SK-N-SH (cell line): ENCODE measurements around the gene DENND2A. TPM values are rescaled to one million over a fixed set of nuclear protein-coding genes. Genes with fewer than 3 reads are reported as not detected.

Experiments
- CTCF ChIA-PET: fragments of 300-600, 350-600 bp; formaldehyde crosslinking; extraction: SDS; loops from one replicate; lab custom pipeline; 2021; lab: Yijun Ruan, JAX
- POLR2A ChIA-PET: fragments of 350-600 bp; sonication (Branson Sonifier 250); formaldehyde crosslinking; extraction: SDS; loops from one replicate; lab custom pipeline; 2020; ENCODE audit warnings: antibody characterized with exemption, inconsistent platforms; lab: Yijun Ruan, JAX
- DNase-seq: peaks from one replicate; pipeline ENCODE4 v3.0.0; 2012
- H2AFZ ChIP-seq: fragments of 200-600 bp; sonication (generic); 2 replicates; pipeline ENCODE4 v1.8.1; 2016; ENCODE audit warnings: antibody characterized with exemption, mild to moderate bottlenecking, low read depth
- H3F3A ChIP-seq: fragments of 200-600 bp; sonication (generic); replicated peaks from 2 replicates; pipeline ENCODE3; 2016; ENCODE audit warnings: antibody characterized with exemption, mild to moderate bottlenecking; ENCODE audit not compliant: insufficient read depth
- H3K27ac ChIP-seq, 2 experiments: fragments of 200-500 bp in 1 of 2; fragments of 200-600 bp in 1 of 2; sonication (Bioruptor generic) in 1 of 2; sonication (generic), shearing (Covaris generic) in 1 of 2; 2 replicates each; pipeline versions ENCODE4 v1.5.1 to v1.6.1; 2014 to 2016; ENCODE audit warnings: low read depth in 2 of 2, inconsistent platforms in 1 of 2, low read length in 1 of 2, mild to moderate bottlenecking in 1 of 2, mixed read lengths in 1 of 2
- H3K27me3 ChIP-seq: fragments of 200-600 bp; sonication (generic), shearing (Covaris generic); 2 replicates; pipeline ENCODE4 v1.6.1; 2016; ENCODE audit warnings: mixed run types; ENCODE audit not compliant: insufficient read depth
- H3K36me3 ChIP-seq, 2 experiments: fragments of 200-500 bp in 1 of 2; fragments of 200-600 bp in 1 of 2; sonication (Bioruptor generic) in 1 of 2; sonication (generic) in 1 of 2; replicated peaks in 1 of 2; 2 replicates each; pipeline versions ENCODE3 to v1.5.1; 2014 to 2016; ENCODE audit warnings: low read length in 1 of 2, mild to moderate bottlenecking in 1 of 2; ENCODE audit not compliant: insufficient read depth in 2 of 2, control insufficient read depth in 1 of 2
- H3K4me1 ChIP-seq, 2 experiments: fragments of 200-500 bp in 1 of 2; fragments of 200-600 bp in 1 of 2; sonication (Bioruptor generic) in 1 of 2; sonication (generic), shearing (Covaris generic) in 1 of 2; 2 replicates each; pipeline versions ENCODE4 v1.5.1 to v1.6.1; 2014 to 2016; ENCODE audit warnings: low read depth in 1 of 2, low read length in 1 of 2, mixed run types in 1 of 2; ENCODE audit not compliant: insufficient read depth in 2 of 2, control insufficient read depth in 1 of 2
- H3K4me2 ChIP-seq: fragments of 200-600 bp; sonication (generic), shearing (Covaris generic); 2 replicates; pipeline ENCODE4 v1.6.1; 2017; ENCODE audit warnings: mixed run types
- H3K4me3 ChIP-seq, 2 experiments: fragments of 200-500 bp in 1 of 2; fragments of 200-600 bp in 1 of 2; sonication (Bioruptor generic) in 1 of 2; sonication (generic), shearing (Covaris generic) in 1 of 2; 2 replicates each; pipeline versions ENCODE4 v1.5.1 to v1.8.1; 2014 to 2016; ENCODE audit warnings: low read depth in 2 of 2, inconsistent platforms in 1 of 2, low read length in 1 of 2, mild to moderate bottlenecking in 1 of 2, mixed read lengths in 1 of 2, moderate library complexity in 1 of 2
- H3K79me2 ChIP-seq: fragments of 200-600 bp; sonication (generic); 2 replicates; pipeline ENCODE4 v1.8.1; 2017; ENCODE audit warnings: mild to moderate bottlenecking; ENCODE audit not compliant: insufficient read depth
- H3K9ac ChIP-seq: fragments of 200-600 bp; sonication (generic); 2 replicates; pipeline ENCODE4 v1.6.1; 2017; ENCODE audit warnings: mixed run types
- H3K9me2 ChIP-seq: fragments of 200-600 bp; sonication (generic); 2 replicates; pipeline ENCODE4 v1.6.1; 2017; ENCODE audit warnings: mixed run types
- H3K9me3 ChIP-seq: fragments of 200-600 bp; sonication (generic); 2 replicates; pipeline ENCODE4 v1.6.1; 2017; ENCODE audit warnings: mixed run types, mild to moderate bottlenecking, moderate library complexity
- H4K20me1 ChIP-seq: fragments of 200-600 bp; sonication (generic); 2 replicates; pipeline ENCODE4 v1.6.1; 2017; ENCODE audit warnings: mild to moderate bottlenecking, mixed run types; ENCODE audit not compliant: insufficient read depth
- ELF1 ChIP-seq: IDR thresholded peaks from 2 replicates; pipeline ENCODE4 v1.4.0; 2012
- EZH2phosphoT487 ChIP-seq: fragments of 200-600 bp; sonication (generic); IDR thresholded peaks from 2 replicates; pipeline ENCODE4 v1.6.1; 2017; ENCODE audit warnings: low read depth, mixed run types, mild to moderate bottlenecking, antibody characterized with exemption, moderate library complexity, borderline replicate concordance
- FOXJ3 ChIP-seq: sonication (generic); formaldehyde crosslinking; IDR thresholded peaks from 2 replicates; pipeline ENCODE4 v1.5.1; 2020; ENCODE audit warnings: mild to moderate bottlenecking, missing genetic modification reagents
- FOXM1 ChIP-seq: IDR thresholded peaks from 2 replicates; pipeline ENCODE4 v1.4.0; 2012; ENCODE audit warnings: low read depth, mild to moderate bottlenecking
- GABPA ChIP-seq: IDR thresholded peaks from 2 replicates; pipeline ENCODE4 v1.4.0; 2012; ENCODE audit warnings: low read depth, mild to moderate bottlenecking
- MEF2A ChIP-seq: IDR thresholded peaks from 2 replicates; pipeline ENCODE4 v1.4.0; 2012; ENCODE audit warnings: low read depth, borderline replicate concordance
- MXI1 ChIP-seq: IDR thresholded peaks from 2 replicates; pipeline ENCODE4 v1.6.1; 2012; ENCODE audit warnings: mild to moderate bottlenecking, low read depth, low read length, improper control_type of control experiment
- NFIC ChIP-seq: IDR thresholded peaks from 2 replicates; pipeline ENCODE4 v1.4.0; 2012; ENCODE audit warnings: borderline replicate concordance
- PBX3 ChIP-seq: IDR thresholded peaks from 2 replicates; pipeline ENCODE4; 2012
- POLR2AphosphoS5 ChIP-seq: IDR thresholded peaks from 2 replicates; pipeline ENCODE4 v1.6.1; 2012; ENCODE audit warnings: low read depth, low read length
- RAD21 ChIP-seq: IDR thresholded peaks from 2 replicates; pipeline ENCODE4 v1.6.1; 2012; ENCODE audit warnings: mild to moderate bottlenecking, low read length
- RCOR1 ChIP-seq: fragments of 150-350 bp; IDR thresholded peaks from 2 replicates; pipeline ENCODE4 v1.6.1; 2017; ENCODE audit warnings: antibody characterized with exemption, low read length
- RXRA ChIP-seq: IDR thresholded peaks from 2 replicates; pipeline ENCODE4 v1.4.0; 2012; ENCODE audit warnings: low read depth, mild to moderate bottlenecking, borderline replicate concordance
- TCF12 ChIP-seq: IDR thresholded peaks from 2 replicates; pipeline ENCODE4 v1.4.0; 2012
- TEAD4 ChIP-seq: IDR thresholded peaks from 2 replicates; pipeline ENCODE4 v1.4.0; 2012; ENCODE audit warnings: mild to moderate bottlenecking, borderline replicate concordance; ENCODE audit not compliant: insufficient read depth
- WGBS: methylation state at CpG from one replicate; pipeline ENCODE4 v1.1.6; 2017; ENCODE audit warnings: low lambda C conversion rate; 5-methylcytosine and 5-hydroxymethylcytosine counted together
- polyA plus RNA-seq, 3 experiments: library from polyadenylated mRNA; depleted of rRNA; stranded (reverse); fragments of >200 nt; gene quantifications; 2 replicates each; pipeline ENCODE4 v1.2.3, GENCODE V29; 2012
- TF ChIP-seq, protein P1 (sequence below): IDR thresholded peaks from 2 replicates; pipeline ENCODE4 v1.4.0; 2012; ENCODE audit warnings: low read depth, borderline replicate concordance
- TF ChIP-seq, protein P2 (sequence below): IDR thresholded peaks from 2 replicates; pipeline ENCODE4 v1.6.1; 2012; ENCODE audit warnings: mild to moderate bottlenecking, low read depth, low read length, moderate library complexity
- TF ChIP-seq, protein P3 (sequence below): fragments of 150-350 bp; IDR thresholded peaks from 2 replicates; pipeline ENCODE4 v1.6.1; 2016; ENCODE audit warnings: mild to moderate bottlenecking, low read depth, low read length

Gene DENND2A
- polyA plus RNA-seq, 1 of the 3 experiments (the other 2 are of a cell fraction): 3.5 TPM

DNA sequence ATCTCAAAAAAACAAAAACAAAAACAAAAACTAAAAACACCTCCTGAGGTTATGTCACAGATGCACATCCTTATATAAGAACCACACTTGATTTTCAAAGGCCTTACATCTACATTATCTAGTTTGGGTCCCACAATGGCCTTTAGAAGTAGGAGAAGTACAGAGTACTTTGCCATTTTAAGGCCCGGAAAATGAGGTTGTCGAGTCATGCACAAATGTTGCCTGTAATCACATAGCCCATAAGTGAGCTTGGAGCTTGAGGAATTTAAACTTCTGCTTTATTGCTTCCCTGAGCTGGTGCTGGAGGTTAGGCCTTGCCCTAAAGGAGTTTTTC is 151.6 kb downstream of the DENND2A start:
- H3K4me2 ChIP-seq: no peak overlapping the region
- no peaks in the 10 kb centered on the region for H3K9me3 ChIP-seq
- 94% methylated on average over 2 of the region's 2 CpGs for WGBS
- no peak for DNase-seq
- no peak overlapping the region for H3K4me3 ChIP-seq
- no peaks in the 10 kb centered on the region for H3K4me1 ChIP-seq
- no peak overlapping the region for H3K27ac ChIP-seq
- H3K27me3 ChIP-seq: peaks cover 2% of the 10 kb centered on the region; the same call in 1 of the 2 replicates
- no peak overlapping the region for H3K9ac ChIP-seq
- no peaks in the 10 kb centered on the region for H3K36me3 ChIP-seq
- no peaks in the 10 kb centered on the region for H3F3A ChIP-seq
- CTCF ChIA-PET: interaction anchor here (0.6 to 1.9 kb wide), 4 partner anchors 10 to 12 kb away, joined by 3 to 6 read pairs (median 4); no protein-coding TSS in a partner anchor
- TF ChIP-seq GABPA: no peak
- TF ChIP-seq PBX3: no peak
- no peak for TF ChIP-seq POLR2AphosphoS5
- TF ChIP-seq TCF12: no peak
- TF ChIP-seq RCOR1: no peak
- no peak for TF ChIP-seq RXRA
- no peak for TF ChIP-seq FOXJ3 (CRISPR knock-in tag)
- TF ChIP-seq TEAD4: no peak
- TF ChIP-seq NFIC: no peak
- TF ChIP-seq MEF2A: no peak
- no peak for TF ChIP-seq MXI1
- TF ChIP-seq FOXM1: no peak
- TF ChIP-seq, protein P1, sequence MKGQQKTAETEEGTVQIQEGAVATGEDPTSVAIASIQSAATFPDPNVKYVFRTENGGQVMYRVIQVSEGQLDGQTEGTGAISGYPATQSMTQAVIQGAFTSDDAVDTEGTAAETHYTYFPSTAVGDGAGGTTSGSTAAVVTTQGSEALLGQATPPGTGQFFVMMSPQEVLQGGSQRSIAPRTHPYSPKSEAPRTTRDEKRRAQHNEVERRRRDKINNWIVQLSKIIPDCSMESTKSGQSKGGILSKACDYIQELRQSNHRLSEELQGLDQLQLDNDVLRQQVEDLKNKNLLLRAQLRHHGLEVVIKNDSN: no peak
- TF ChIP-seq, protein P2, sequence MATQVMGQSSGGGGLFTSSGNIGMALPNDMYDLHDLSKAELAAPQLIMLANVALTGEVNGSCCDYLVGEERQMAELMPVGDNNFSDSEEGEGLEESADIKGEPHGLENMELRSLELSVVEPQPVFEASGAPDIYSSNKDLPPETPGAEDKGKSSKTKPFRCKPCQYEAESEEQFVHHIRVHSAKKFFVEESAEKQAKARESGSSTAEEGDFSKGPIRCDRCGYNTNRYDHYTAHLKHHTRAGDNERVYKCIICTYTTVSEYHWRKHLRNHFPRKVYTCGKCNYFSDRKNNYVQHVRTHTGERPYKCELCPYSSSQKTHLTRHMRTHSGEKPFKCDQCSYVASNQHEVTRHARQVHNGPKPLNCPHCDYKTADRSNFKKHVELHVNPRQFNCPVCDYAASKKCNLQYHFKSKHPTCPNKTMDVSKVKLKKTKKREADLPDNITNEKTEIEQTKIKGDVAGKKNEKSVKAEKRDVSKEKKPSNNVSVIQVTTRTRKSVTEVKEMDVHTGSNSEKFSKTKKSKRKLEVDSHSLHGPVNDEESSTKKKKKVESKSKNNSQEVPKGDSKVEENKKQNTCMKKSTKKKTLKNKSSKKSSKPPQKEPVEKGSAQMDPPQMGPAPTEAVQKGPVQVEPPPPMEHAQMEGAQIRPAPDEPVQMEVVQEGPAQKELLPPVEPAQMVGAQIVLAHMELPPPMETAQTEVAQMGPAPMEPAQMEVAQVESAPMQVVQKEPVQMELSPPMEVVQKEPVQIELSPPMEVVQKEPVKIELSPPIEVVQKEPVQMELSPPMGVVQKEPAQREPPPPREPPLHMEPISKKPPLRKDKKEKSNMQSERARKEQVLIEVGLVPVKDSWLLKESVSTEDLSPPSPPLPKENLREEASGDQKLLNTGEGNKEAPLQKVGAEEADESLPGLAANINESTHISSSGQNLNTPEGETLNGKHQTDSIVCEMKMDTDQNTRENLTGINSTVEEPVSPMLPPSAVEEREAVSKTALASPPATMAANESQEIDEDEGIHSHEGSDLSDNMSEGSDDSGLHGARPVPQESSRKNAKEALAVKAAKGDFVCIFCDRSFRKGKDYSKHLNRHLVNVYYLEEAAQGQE: no peak
- no peak for TF ChIP-seq EZH2phosphoT487
- TF ChIP-seq ELF1: no peak
- TF ChIP-seq RAD21: no peak
- TF ChIP-seq, protein P3, sequence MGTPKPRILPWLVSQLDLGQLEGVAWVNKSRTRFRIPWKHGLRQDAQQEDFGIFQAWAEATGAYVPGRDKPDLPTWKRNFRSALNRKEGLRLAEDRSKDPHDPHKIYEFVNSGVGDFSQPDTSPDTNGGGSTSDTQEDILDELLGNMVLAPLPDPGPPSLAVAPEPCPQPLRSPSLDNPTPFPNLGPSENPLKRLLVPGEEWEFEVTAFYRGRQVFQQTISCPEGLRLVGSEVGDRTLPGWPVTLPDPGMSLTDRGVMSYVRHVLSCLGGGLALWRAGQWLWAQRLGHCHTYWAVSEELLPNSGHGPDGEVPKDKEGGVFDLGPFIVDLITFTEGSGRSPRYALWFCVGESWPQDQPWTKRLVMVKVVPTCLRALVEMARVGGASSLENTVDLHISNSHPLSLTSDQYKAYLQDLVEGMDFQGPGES: no peak
- TF ChIP-seq, all 33 proteins: peak for 0
- no peaks in the 10 kb centered on the region for H3K9me2 ChIP-seq
- no peaks in the 10 kb centered on the region for H4K20me1 ChIP-seq
- H2AFZ ChIP-seq: no peak overlapping the region
- POLR2A ChIA-PET: interaction anchor here (1.1 kb wide), 1 partner anchor 22 kb away, joined by 3 read pairs; no protein-coding TSS in a partner anchor
- H3K79me2 ChIP-seq: no peaks in the 10 kb centered on the region
